Neural cell (in vitro differentiated cells): ENCODE data around the gene ZNF223. TPM values are rescaled to one million over a fixed set of nuclear protein-coding genes. Genes with fewer than 3 reads are reported as not detected.

Experiments used
- H2AFZ ChIP-seq: fragments of 200-600, 300-800 bp; sonication (generic), shearing (Covaris generic); 2 replicates; pipeline ENCODE4 v1.6.0; 2014; ENCODE audit warnings: low read depth, mild to moderate bottlenecking, antibody characterized with exemption, low read length, moderate library complexity
- H3F3A ChIP-seq: fragments of 200-600 bp; shearing (Covaris generic); 2 replicates; pipeline ENCODE4 v1.6.1; 2016; ENCODE audit warnings: mild to moderate bottlenecking, moderate library complexity, mixed read lengths, antibody characterized with exemption, low read length; ENCODE audit not compliant: insufficient read depth, poor library complexity, severe bottlenecking
- H3K27ac ChIP-seq: fragments of 200-600, 300-800 bp; sonication (generic), shearing (Covaris generic); 2 replicates; pipeline ENCODE4 v1.5.1; 2014; ENCODE audit warnings: mild to moderate bottlenecking, low read length, moderate library complexity
- H3K27me3 ChIP-seq: fragments of 300-800, 200-600 bp; sonication (generic), shearing (Covaris generic); 2 replicates; pipeline ENCODE4 v1.6.0; 2014; ENCODE audit warnings: mild to moderate bottlenecking, low read depth, low read length, moderate library complexity; ENCODE audit not compliant: insufficient read depth
- H3K36me3 ChIP-seq: fragments of 300-800, 200-600 bp; sonication (generic), shearing (Covaris generic); 2 replicates; pipeline ENCODE4 v1.5.1; 2014; ENCODE audit warnings: mild to moderate bottlenecking, antibody characterized with exemption, low read length, moderate library complexity; ENCODE audit not compliant: insufficient read depth
- H3K4me2 ChIP-seq: fragments of 300-800, 200-600 bp; sonication (generic), shearing (Covaris generic); 2 replicates; pipeline ENCODE4 v1.6.0; 2014; ENCODE audit warnings: mild to moderate bottlenecking, low read length
- H3K4me3 ChIP-seq: fragments of 300-800, 200-600 bp; sonication (generic), shearing (Covaris generic); 2 replicates; pipeline ENCODE4 v1.5.1; 2014; ENCODE audit warnings: mild to moderate bottlenecking, low read length, moderate library complexity
- H3K79me2 ChIP-seq: fragments of 200-600 bp; shearing (Covaris generic); replicated peaks from 2 replicates; pipeline ENCODE4 v1.6.0; 2014; ENCODE audit warnings: mild to moderate bottlenecking, low read length, moderate library complexity; ENCODE audit not compliant: insufficient read depth
- H3K9ac ChIP-seq: fragments of 300-800, 200-600 bp; sonication (generic), shearing (Covaris generic); 2 replicates; pipeline ENCODE4 v1.6.1; 2016; ENCODE audit warnings: mild to moderate bottlenecking, low read length, mixed read lengths
- H3K9me2 ChIP-seq: fragments of 200-600 bp; shearing (Covaris generic); 2 replicates; pipeline ENCODE4 v1.6.1; 2016; ENCODE audit warnings: mild to moderate bottlenecking, low read length, mixed read lengths; ENCODE audit not compliant: insufficient read depth
- H3K9me3 ChIP-seq: fragments of 200-600, 300-800 bp; sonication (generic), shearing (Covaris generic); 2 replicates; pipeline ENCODE4 v1.6.1; 2016; ENCODE audit warnings: mild to moderate bottlenecking, mixed run types, low read length, moderate library complexity, mixed read lengths
- H4K20me1 ChIP-seq: fragments of 200-600 bp; shearing (Covaris generic); 2 replicates; pipeline ENCODE4 v1.6.1; 2016; ENCODE audit warnings: mild to moderate bottlenecking, mixed run types; ENCODE audit not compliant: insufficient read depth
- CTCF ChIP-seq: fragments of 450-650 bp; IDR thresholded peaks from 2 replicates; pipeline ENCODE4 v1.5.1; 2014; ENCODE audit warnings: antibody characterized with exemption, mild to moderate bottlenecking, moderate library complexity; ENCODE audit not compliant: poor library complexity, severe bottlenecking
- EP300 ChIP-seq: fragments of 450-650 bp; conservative IDR thresholded peaks from 2 replicates; pipeline ENCODE4 v1.6.1; 2014; ENCODE audit warnings: antibody characterized with exemption, mild to moderate bottlenecking, moderate library complexity; ENCODE audit not compliant: poor library complexity, severe bottlenecking
- EZH2 ChIP-seq: fragments of 200-600, 300-800 bp; shearing (Covaris generic), sonication (generic); IDR thresholded peaks from 2 replicates; pipeline ENCODE4 v1.6.1; 2014; ENCODE audit warnings: antibody characterized with exemption, low read length, borderline replicate concordance, mild to moderate bottlenecking; ENCODE audit not compliant: insufficient read depth, poor library complexity, severe bottlenecking
- MXI1 ChIP-seq: fragments of 450-650 bp; conservative IDR thresholded peaks from 2 replicates; pipeline ENCODE4 v1.6.1; 2014; ENCODE audit warnings: antibody characterized with exemption, mild to moderate bottlenecking; ENCODE audit not compliant: poor library complexity, severe bottlenecking
- POLR2AphosphoS5 ChIP-seq: IDR thresholded peaks from 2 replicates; pipeline ENCODE4 v1.6.1; 2012
- RAD21 ChIP-seq: fragments of 450-650 bp; conservative IDR thresholded peaks from 2 replicates; pipeline ENCODE4 v1.6.1; 2014; ENCODE audit warnings: antibody characterized with exemption, mild to moderate bottlenecking, moderate library complexity
- REST ChIP-seq: IDR thresholded peaks from 2 replicates; pipeline ENCODE4 v1.6.1; 2012; ENCODE audit warnings: borderline replicate concordance
- SMC3 ChIP-seq: fragments of 450-650 bp; conservative IDR thresholded peaks from 2 replicates; pipeline ENCODE4 v1.6.1; 2014; ENCODE audit warnings: antibody characterized with exemption, mild to moderate bottlenecking, moderate library complexity; ENCODE audit not compliant: poor library complexity
- TAF1 ChIP-seq: IDR thresholded peaks from 2 replicates; pipeline ENCODE4 v1.6.1; 2012; ENCODE audit warnings: low read depth
- polyA plus RNA-seq: library from polyadenylated mRNA; depleted of rRNA; stranded (reverse); fragments of >200 nt; gene quantifications from 2 replicates; pipeline ENCODE4 v1.2.3, GENCODE V29; 2014

The ZNF223 gene
- polyA plus RNA-seq, 1 donor from 2014 or later = 22.7 TPM

GRCh38 chr19:44005973-44006372 lies 45.9 kb upstream of the ZNF223 start:
- H2AFZ ChIP-seq = no peak overlapping the region
- peaks cover 31% of the 10 kb centered on the region for H3K36me3 ChIP-seq
- H3K79me2 ChIP-seq = peaks cover 8% of the 10 kb centered on the region
- no peaks in the 10 kb centered on the region for H3K9me2 ChIP-seq
- no peaks in the 10 kb centered on the region for H3K27me3 ChIP-seq
- no peak overlapping the region for H3K27ac ChIP-seq
- TF ChIP-seq EZH2 = no peak
- no peak for TF ChIP-seq POLR2AphosphoS5
- no peak for TF ChIP-seq MXI1
- TF ChIP-seq EP300 = no peak
- TF ChIP-seq SMC3 = no peak
- TF ChIP-seq TAF1 = no peak
- H3K9ac ChIP-seq = no peak overlapping the region
- H3K4me3 ChIP-seq = no peak overlapping the region
- no peaks in the 10 kb centered on the region for H4K20me1 ChIP-seq
- no peak overlapping the region for H3K4me2 ChIP-seq
- no peaks in the 10 kb centered on the region for H3F3A ChIP-seq
- peaks cover 10% of the 10 kb centered on the region for H3K9me3 ChIP-seq

GRCh38 chr19:44007473-44007872 lies 44.4 kb upstream of the ZNF223 start:
- Histone ChIP-seq H2AFZ (no peak overlapping the region), H4K20me1 (no peaks in the 10 kb centered on the region), H3K9ac (no peak overlapping the region), H3K9me3 (peaks cover 11% of the 10 kb centered on the region), H3K4me3 (no peak overlapping the region), H3K79me2 (peaks cover 8% of the 10 kb centered on the region), H3K27me3 (no peaks in the 10 kb centered on the region), H3K9me2 (no peaks in the 10 kb centered on the region), H3F3A (no peaks in the 10 kb centered on the region), H3K27ac (no peak overlapping the region), H3K36me3 (peaks cover 41% of the 10 kb centered on the region), H3K4me2 (no peak overlapping the region)
- no peak for TF ChIP-seq POLR2AphosphoS5

GRCh38 chr19:44010468-44010867 lies 41.4 kb upstream of the ZNF223 start:
- Histone ChIP-seq H3K9ac (no peak overlapping the region), H3K27me3 (no peaks in the 10 kb centered on the region), H3K9me2 (no peaks in the 10 kb centered on the region), H3K4me3 (no peak overlapping the region), H4K20me1 (no peaks in the 10 kb centered on the region), H3K27ac (no peak overlapping the region), H3K79me2 (no peaks in the 10 kb centered on the region), H3K4me2 (no peak overlapping the region), H3K9me3 (peaks cover 11% of the 10 kb centered on the region), H2AFZ (no peak overlapping the region), H3F3A (no peaks in the 10 kb centered on the region), H3K36me3 (peaks cover 41% of the 10 kb centered on the region)
- TF ChIP-seq REST = no peak
- no peak for TF ChIP-seq CTCF
- TF ChIP-seq MXI1 = no peak
- TF ChIP-seq RAD21 = no peak
- no peak for TF ChIP-seq SMC3
- TF ChIP-seq POLR2AphosphoS5 = no peak
- TF ChIP-seq EP300 = no peak
- TF ChIP-seq TAF1 = no peak
